NCI-H1105 (cell line): Measurements from ENCODE around the gene SETD2.
"Not testable (repeated sequence)": the region's sequence is repeated elsewhere in the genome, so short reads cannot be mapped to it uniquely, and the experiment has no call there.

Experiments
- DNase-seq: peaks from one replicate; lab custom pipeline; 2025; lab: John Stamatoyannopoulos, UW

Gene SETD2

GRCh38 chr3:47034868-47035489 lies 128.9 kb downstream of the SETD2 start:
- no peak for DNase-seq

GRCh38 chr3:47031041-47031440 lies 132.9 kb downstream of the SETD2 start:
- DNase-seq, result not testable (repeated sequence)

- no peak for DNase-seq
Observed at GRCh38 chr3:47028667-47029066, 135.2 kb downstream of the SETD2 start.

- no peak for DNase-seq
Observed at GRCh38 chr3:47028146-47028545, 135.8 kb downstream of the SETD2 start.

GRCh38 chr3:47026432-47026831 lies 137.5 kb downstream of the SETD2 start:
- not testable (repeated sequence) for DNase-seq

GRCh38 chr3:47024932-47025331 lies 139.0 kb downstream of the SETD2 start:
- no peak for DNase-seq

- no peak for DNase-seq
Observed at GRCh38 chr3:47022641-47023071, 141.3 kb downstream of the SETD2 start.

- DNase-seq, result no peak
Observed at GRCh38 chr3:47020311-47020710, 143.6 kb downstream of the SETD2 start.

- DNase-seq, result no peak
Observed at GRCh38 chr3:47019201-47019600, 144.7 kb downstream of the SETD2 start.

- no peak for DNase-seq
Observed at GRCh38 chr3:47018269-47018611, 145.7 kb downstream of the SETD2 start.

- DNase-seq, result no peak
Observed at GRCh38 chr3:47017504-47018268, 146.2 kb downstream of the SETD2 start.

GRCh38 chr3:47016934-47017435 lies 146.9 kb downstream of the SETD2 start:
- DNase-seq, result no peak

GRCh38 chr3:47016086-47016933 lies 147.6 kb downstream of the SETD2 start:
- DNase-seq, result no peak

- no peak for DNase-seq
Observed at GRCh38 chr3:47015151-47015550, 148.8 kb downstream of the SETD2 start.

GRCh38 chr3:47014036-47014435 lies 149.9 kb downstream of the SETD2 start:
- DNase-seq, result no peak

- no peak for DNase-seq
Observed at GRCh38 chr3:47013231-47013630, 150.7 kb downstream of the SETD2 start.

GRCh38 chr3:47012342-47013230 lies 151.3 kb downstream of the SETD2 start:
- DNase-seq, result no peak

GRCh38 chr3:47011371-47011770 lies 152.5 kb downstream of the SETD2 start:
- DNase-seq, result no peak

GRCh38 chr3:47010910-47011309 lies 153.0 kb downstream of the SETD2 start:
- no peak for DNase-seq

GRCh38 chr3:47010111-47010712 lies 153.7 kb downstream of the SETD2 start:
- DNase-seq, result no peak
